Lower leg skin (tissue), 3 donors: ENCODE measurements around the gene SIL1.

Experiments
- POLR2A ChIP-seq, 2 donors: fragments of 450-650 bp; IDR thresholded peaks; one replicate each; pipeline ENCODE4 v1.6.1; 2016 to 2017; ENCODE audit warnings: antibody characterized with exemption in 2 of 2, mild to moderate bottlenecking in 1 of 2, moderate library complexity in 1 of 2
- TF ChIP-seq, protein P1 (sequence below), 3 donors: fragments of 450-650 bp; IDR thresholded peaks; one replicate each; pipeline ENCODE4 v1.5.1; 2016; ENCODE audit warnings: antibody characterized with exemption in 3 of 3, mild to moderate bottlenecking in 3 of 3, moderate library complexity in 2 of 3

DNA sequence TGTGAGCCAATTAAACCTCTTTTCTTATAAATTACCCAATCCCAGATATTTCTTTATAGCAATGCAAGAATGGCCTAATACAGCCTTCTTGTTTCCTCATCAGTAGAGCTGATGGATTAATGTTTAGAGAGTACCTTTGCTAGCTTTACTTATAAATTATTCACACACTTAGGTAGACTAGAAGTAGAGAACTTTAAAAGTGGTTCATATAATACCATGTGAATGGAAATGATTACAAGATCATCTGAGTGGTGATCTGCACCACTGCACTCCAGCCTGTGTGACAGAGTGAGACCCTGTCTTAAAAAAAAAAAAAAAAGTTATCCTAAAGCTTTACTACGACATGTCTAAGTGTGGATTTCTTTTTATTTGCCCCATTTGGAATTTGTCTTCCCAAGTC lies 299.9 kb downstream of the SIL1 start:
- TF ChIP-seq, protein P1, sequence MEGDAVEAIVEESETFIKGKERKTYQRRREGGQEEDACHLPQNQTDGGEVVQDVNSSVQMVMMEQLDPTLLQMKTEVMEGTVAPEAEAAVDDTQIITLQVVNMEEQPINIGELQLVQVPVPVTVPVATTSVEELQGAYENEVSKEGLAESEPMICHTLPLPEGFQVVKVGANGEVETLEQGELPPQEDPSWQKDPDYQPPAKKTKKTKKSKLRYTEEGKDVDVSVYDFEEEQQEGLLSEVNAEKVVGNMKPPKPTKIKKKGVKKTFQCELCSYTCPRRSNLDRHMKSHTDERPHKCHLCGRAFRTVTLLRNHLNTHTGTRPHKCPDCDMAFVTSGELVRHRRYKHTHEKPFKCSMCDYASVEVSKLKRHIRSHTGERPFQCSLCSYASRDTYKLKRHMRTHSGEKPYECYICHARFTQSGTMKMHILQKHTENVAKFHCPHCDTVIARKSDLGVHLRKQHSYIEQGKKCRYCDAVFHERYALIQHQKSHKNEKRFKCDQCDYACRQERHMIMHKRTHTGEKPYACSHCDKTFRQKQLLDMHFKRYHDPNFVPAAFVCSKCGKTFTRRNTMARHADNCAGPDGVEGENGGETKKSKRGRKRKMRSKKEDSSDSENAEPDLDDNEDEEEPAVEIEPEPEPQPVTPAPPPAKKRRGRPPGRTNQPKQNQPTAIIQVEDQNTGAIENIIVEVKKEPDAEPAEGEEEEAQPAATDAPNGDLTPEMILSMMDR (IDR thresholded peaks at IDR 0.05), result no peak
- no peak for TF ChIP-seq POLR2A (IDR thresholded peaks at IDR 0.05)
